ENCODE measurements around the gene PPDPF.
"Not testable (repeated sequence)": the region's sequence is repeated elsewhere in the genome, so short reads cannot be mapped to it uniquely, and the experiment has no call there.

The PPDPF gene

GRCh38 chr20:63562461-63563224 is 42.1 kb downstream of the PPDPF start:
- Mint-ChIP-seq H3K27ac (no peak overlapping the region), H3K4me1 (peaks cover 13% of the 10 kb centered on the region), H3K4me3 (no peak overlapping the region), H3K9me3 (no peaks in the 10 kb centered on the region), H3K36me3 (peaks cover 16% of the 10 kb centered on the region)
- ATAC-seq, result no peak
- no peak for DNase-seq (ENCODE audit: low spot score in 2 of 2)

DNA sequence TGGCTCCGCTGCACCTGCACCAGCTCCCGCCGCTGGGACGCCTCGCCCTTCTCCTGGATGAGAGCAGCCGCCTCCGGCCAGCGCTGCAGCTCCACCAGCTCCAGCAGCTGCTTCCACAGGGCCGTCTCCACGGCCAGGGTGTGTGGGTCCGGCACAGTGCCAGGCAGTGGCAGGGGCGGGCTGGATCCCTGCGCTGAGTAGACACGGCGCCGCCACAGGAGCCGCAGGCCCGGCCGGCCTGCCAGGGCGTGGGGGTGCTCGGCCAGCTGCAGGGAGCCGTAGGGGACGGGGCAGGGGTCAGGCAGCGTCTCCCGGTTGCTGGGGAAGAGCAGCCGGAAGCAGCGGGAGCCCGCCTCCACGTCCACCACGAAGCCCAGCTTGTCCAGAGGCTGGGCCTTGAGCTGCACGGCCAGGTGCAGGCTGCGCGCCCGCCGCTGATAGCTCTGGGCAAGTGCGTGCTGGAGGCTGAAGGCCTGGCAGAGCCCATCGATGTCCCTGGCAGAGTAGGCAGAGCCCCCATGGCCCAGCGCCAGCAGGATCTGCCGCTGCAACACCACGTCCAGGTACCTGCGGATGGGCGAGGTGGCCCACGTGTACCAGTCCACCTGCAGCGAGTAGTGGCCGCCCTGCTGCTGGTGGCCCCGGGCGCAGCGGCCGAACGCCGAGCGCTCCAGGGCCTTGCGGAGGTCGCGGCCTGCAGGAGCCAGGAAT is 42.8 kb downstream of the PPDPF start:
- Mint-ChIP-seq H3K4me1 (peaks cover 20% of the 10 kb centered on the region), H3K4me3 (no peak overlapping the region), H3K36me3 (peaks cover 21% of the 10 kb centered on the region), H3K9me3 (no peaks in the 10 kb centered on the region), H3K27ac (no peak overlapping the region)
- ATAC-seq (no peak), DNase-seq (ENCODE audit: low spot score in 2 of 2) (no peak)

DNA sequence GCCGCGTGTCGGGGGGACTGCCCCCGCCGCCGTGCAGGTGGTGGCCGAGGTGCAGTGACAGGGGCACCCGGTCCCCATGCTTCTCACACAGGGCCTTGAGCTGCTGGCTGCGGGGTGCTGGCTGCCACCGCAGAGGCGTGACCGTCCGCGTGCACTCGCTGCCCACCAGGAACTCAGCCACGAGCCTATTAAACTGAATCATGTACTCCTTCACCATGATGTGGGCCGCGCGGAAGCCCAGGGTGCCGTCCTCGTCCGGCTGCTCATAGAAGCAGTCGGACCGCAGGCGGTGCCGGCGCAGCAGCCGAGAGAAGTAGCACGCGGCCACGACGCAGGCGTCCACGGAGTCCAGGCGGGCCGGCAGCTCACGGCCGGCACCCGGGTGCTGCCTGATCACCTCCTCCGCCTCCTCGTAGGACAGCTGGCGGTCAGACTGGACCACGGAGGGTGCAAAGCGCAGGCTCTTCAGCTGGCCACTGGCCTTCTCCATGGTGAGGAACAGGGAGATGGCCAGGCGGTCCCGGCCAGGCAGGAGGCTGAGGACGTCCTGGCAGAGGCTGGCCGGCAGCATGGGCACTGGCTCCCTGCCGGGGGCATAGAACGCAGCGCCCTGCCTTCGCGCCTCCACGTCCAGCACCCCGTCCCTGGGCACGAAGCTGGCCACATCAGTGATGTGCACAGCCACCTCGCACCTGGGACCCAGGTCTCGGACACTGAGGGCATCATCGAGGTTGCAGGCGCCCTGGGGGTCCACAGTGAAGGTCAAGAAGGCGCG is 43.7 kb downstream of the PPDPF start:
- H3K4me3 Mint-ChIP-seq, result no peak overlapping the region
- peaks cover 28% of the 10 kb centered on the region for H3K4me1 Mint-ChIP-seq
- ATAC-seq (no peak), DNase-seq (ENCODE audit: low spot score in 2 of 2) (no peak)
- peaks cover 21% of the 10 kb centered on the region for H3K36me3 Mint-ChIP-seq
- no peaks in the 10 kb centered on the region for H3K9me3 Mint-ChIP-seq
- no peak overlapping the region for H3K27ac Mint-ChIP-seq

- ATAC-seq, result no peak
- Mint-ChIP-seq H3K4me1 (peaks cover 30% of the 10 kb centered on the region), H3K27ac (no peak overlapping the region), H3K36me3 (peaks cover 20% of the 10 kb centered on the region), H3K9me3 (no peaks in the 10 kb centered on the region), H3K4me3 (no peak overlapping the region)
- DNase-seq (ENCODE audit: low spot score in 2 of 2), result no peak
Observed at GRCh38 chr20:63565021-63565698, 44.6 kb downstream of the PPDPF start.

DNA sequence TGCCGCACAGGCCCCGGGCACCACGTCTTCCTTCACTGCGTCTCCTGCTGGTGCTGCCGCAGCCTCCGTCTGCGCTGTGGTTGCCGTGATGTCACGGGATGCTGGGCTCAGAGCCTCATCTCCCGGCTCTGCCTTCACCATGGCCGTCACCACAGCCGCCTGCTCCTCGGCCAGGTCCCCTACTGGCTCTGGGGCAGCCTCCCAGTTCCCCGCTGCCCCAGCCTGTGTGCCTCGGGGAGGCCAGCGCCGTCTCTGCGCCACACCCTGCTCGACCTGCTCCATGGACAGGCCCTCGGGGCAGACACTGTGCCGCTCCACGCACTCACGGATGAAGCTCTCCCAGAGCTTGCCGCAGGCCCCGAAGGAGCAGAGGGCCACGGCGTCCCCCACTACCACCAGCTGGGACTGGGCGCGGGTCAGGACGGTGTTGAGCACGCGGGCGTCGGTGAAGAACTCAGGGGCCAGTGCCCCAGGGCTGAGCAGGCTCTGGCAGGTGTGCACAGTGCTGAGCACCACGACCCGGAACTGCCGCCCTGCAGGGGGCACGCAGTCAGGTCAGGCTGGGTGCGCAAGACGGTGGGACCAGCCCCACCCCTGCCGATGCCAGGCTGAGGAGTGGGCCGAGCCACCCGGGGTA is 45.3 kb downstream of the PPDPF start:
- no peak overlapping the region for H3K27ac Mint-ChIP-seq
- peaks cover 14% of the 10 kb centered on the region for H3K36me3 Mint-ChIP-seq
- peaks cover 25% of the 10 kb centered on the region for H3K4me1 Mint-ChIP-seq
- H3K4me3 Mint-ChIP-seq, result no peak overlapping the region
- DNase-seq (ENCODE audit: low spot score in 2 of 2) (no peak), ATAC-seq (no peak)
- no peaks in the 10 kb centered on the region for H3K9me3 Mint-ChIP-seq

GRCh38 chr20:63566395-63567135 is 46.0 kb downstream of the PPDPF start:
- Mint-ChIP-seq H3K4me3 (peak overlapping the region; percentile 73), H3K4me1 (peaks cover 25% of the 10 kb centered on the region)
- no peak for DNase-seq (ENCODE audit: low spot score in 2 of 2)

GRCh38 chr20:63567136-63567385 is 46.5 kb downstream of the PPDPF start:
- Mint-ChIP-seq H3K4me1 (peaks cover 25% of the 10 kb centered on the region), H3K9me3 (no peaks in the 10 kb centered on the region), H3K4me3 (peak overlapping the region; percentile 73), H3K27ac (peak overlapping the region; percentile 74), H3K36me3 (peaks cover 13% of the 10 kb centered on the region)
- DNase-seq (ENCODE audit: low spot score in 2 of 2), result no peak
- no peak for ATAC-seq

More at GRCh38 chr20:63566395-63567135, 46.0 kb downstream of the PPDPF start:
- Mint-ChIP-seq H3K9me3 (no peaks in the 10 kb centered on the region), H3K27ac (peak overlapping the region; percentile 74), H3K36me3 (peaks cover 13% of the 10 kb centered on the region)
- no peak for ATAC-seq

DNA sequence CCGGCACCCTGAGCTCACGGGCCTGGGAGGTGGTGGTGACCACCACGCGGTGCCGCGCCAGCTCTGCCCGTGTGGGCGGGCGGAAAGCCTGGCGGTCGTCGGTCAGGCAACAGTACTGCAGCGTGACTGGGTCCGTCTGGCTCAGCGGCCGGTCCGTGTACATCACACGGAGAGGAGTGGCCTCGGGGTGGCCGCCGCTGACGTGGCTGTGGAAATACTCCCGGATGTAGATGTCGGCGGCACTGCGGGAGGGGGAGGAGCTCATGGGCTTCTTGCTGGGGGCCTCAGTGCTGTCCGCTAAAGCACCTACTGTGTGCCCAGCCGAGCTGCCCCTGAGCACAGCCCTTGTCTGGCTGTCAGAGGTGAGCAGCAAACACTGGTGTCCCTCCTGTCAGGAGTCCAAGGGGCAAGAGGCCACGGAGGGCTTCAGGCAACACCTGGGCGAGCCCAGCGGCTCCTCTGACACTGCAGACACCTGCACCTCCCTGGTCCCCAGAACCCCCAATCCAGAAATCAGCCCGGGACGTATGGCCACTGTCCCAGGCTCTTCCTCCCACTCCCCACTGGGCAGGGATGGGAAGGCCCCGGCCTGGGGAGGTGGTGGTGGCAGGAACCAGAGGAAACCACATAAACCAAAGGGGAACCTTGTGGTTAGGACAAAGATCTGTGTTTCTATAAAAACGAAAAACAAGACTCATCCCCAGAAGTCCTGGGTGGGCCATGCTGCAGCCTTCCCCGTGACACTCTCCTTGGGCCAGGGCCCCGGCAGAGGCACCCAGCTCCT is 47.0 kb downstream of the PPDPF start:
- Mint-ChIP-seq H3K4me3 (peak overlapping the region; percentile 73), H3K27ac (peak overlapping the region; percentile 74), H3K4me1 (peaks cover 25% of the 10 kb centered on the region), H3K9me3 (no peaks in the 10 kb centered on the region), H3K36me3 (peaks cover 13% of the 10 kb centered on the region)
- ATAC-seq, result peak; percentile 82
- DNase-seq (ENCODE audit: low spot score in 2 of 2), result peak; percentile 53 to 85

- Mint-ChIP-seq H3K27ac (peak overlapping the region; percentile 74), H3K9me3 (no peaks in the 10 kb centered on the region), H3K4me3 (peak overlapping the region; percentile 73), H3K4me1 (peaks cover 25% of the 10 kb centered on the region), H3K36me3 (peaks cover 13% of the 10 kb centered on the region)
- no peak for DNase-seq (ENCODE audit: low spot score in 2 of 2)
- ATAC-seq, result peak; percentile 22
Observed at GRCh38 chr20:63568170-63568981, 47.8 kb downstream of the PPDPF start.

DNA sequence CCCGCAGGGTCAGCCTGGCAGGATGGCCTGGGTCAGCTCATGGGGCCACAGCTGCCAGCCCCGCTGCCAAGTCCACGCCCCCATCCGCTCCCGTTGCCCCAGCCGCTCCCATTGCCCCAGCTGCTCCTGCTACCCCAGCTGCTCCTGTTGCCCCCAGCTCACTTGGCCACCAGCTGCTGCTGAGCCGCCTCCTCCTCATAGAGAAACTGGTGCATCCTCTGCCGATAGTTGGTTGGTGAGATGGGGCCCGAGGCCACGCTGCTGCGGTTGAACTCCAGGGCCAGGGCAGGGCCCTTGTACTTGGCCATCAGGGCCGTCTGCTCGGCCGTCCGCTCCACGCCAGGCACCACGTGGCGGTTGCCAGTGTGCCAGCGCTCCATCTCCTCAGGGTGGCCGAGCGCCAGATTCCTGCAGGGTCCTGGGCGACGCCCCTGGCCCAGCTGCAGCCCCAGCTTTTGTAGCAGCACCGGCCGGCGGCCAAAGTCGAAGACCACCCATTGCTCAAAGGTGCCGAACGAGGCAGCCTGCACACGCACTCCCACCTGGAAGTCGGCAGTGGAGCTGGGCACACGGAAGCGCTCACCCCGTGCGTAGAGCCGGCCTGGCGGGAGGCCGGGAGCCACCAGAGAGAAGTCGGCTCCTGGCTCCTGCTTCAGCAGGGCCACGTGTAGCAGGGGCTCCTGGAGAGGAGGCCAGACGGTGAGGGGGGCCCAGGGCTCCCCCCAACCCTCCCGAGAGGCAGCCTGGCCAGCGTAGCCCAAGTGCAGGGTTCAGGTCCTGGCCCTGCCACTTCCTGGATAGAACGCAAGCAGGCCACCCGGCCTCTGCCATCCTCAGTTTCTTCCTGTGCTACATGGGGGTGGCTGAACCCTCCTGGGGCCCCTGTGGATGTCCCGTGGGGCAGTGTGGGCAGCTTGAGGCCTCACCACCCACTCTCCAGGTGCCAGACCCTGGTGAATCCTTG is 48.7 kb downstream of the PPDPF start:
- peak overlapping the region; percentile 73 for H3K4me3 Mint-ChIP-seq
- no peak overlapping the region for H3K27ac Mint-ChIP-seq
- no peak for ATAC-seq
- H3K4me1 Mint-ChIP-seq, result peaks cover 25% of the 10 kb centered on the region
- no peak for DNase-seq (ENCODE audit: low spot score in 2 of 2)
- H3K36me3 Mint-ChIP-seq, result peaks cover 13% of the 10 kb centered on the region
- H3K9me3 Mint-ChIP-seq, result no peaks in the 10 kb centered on the region

DNA sequence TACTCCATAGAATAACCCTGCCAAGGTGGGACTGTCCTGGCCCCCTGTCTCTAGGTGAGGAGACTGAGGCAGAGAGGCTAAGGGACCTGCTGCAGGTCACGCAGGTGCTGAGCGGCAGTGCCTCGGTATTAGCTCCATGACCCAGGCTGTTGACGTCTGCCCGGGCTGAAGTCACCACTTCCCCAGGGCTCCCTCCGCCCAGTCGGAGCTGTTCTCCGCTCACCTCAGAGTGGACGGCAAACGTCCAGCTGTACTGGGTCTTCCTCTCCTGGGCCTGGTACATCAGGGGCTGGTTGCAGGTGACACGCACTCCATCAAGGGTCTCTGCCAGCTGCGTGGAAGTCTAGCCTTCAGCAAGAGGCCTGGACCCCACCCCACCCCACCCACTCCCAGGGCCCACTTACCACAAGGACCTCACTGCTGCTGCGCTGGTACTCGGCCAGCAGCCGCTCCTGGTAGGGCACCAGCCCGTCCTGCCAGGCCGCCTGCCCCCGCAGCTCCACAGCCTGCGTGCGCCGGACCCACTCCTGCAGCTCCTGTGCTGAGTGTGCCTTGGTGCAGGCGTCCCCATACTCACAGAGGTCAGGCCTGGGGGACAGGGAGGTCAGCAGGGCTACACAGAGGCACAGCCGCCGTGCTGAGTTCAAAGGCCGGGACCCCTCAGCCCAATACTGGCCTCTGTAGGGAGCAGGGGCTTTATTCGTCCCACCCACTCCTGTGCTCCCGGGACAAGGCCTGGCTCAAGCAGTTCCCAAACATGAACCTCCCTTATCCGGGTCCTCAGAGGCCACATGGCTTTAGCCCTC is 49.9 kb downstream of the PPDPF start:
- no peak for ATAC-seq
- H3K4me1 Mint-ChIP-seq, result peaks cover 25% of the 10 kb centered on the region
- DNase-seq (ENCODE audit: low spot score in 2 of 2), result no peak
- H3K36me3 Mint-ChIP-seq, result peaks cover 11% of the 10 kb centered on the region
- no peaks in the 10 kb centered on the region for H3K9me3 Mint-ChIP-seq
- H3K4me3 Mint-ChIP-seq, result no peak overlapping the region
- H3K27ac Mint-ChIP-seq, result no peak overlapping the region

- not testable (repeated sequence) for H3K9me3 Mint-ChIP-seq; ATAC-seq; H3K27ac Mint-ChIP-seq; H3K36me3 Mint-ChIP-seq; DNase-seq (ENCODE audit: low spot score in 2 of 2); H3K4me3 Mint-ChIP-seq
- H3K4me1 Mint-ChIP-seq, result peaks cover 25% of the 10 kb centered on the region
Observed at GRCh38 chr20:63571087-63571478, 50.5 kb downstream of the PPDPF start.

All from stimulated activated effector memory CD8-positive, alpha-beta T cell treated with anti-CD3 and anti-CD28 coated beads, Interleukin-12 subunit alpha, Interleukin-12 subunit beta, amount 100 ng/mL, for 72 hours (primary cell).